Uterus (tissue), 4 donors: ENCODE data around the gene RNF123. TPM values are rescaled to one million over a fixed set of nuclear protein-coding genes. Genes with fewer than 3 reads are reported as not detected.

Experiments
- DNase-seq, 2 donors: peaks; one replicate each; pipeline ENCODE4 v3.0.0-alpha.2; 2019 to 2020
- H3K27ac ChIP-seq, 2 donors: fragments of 200-600 bp; sonication (generic); 1 replicate in 1 of 2; 2 replicates in 1 of 2; pipeline ENCODE4 v1.5.1; 2016 to 2018
- H3K27me3 ChIP-seq, 2 donors: fragments of 200-600 bp; sonication (generic); one replicate each; pipeline ENCODE4 v1.5.1; 2018 to 2019; ENCODE audit warnings: control low read depth in 1 of 2
- H3K36me3 ChIP-seq, 2 donors: fragments of 200-600 bp; sonication (generic); one replicate each; pipeline ENCODE4 v1.5.1; 2019; ENCODE audit warnings: control low read depth in 1 of 2
- H3K4me1 ChIP-seq, 2 donors: fragments of 200-600 bp; sonication (generic); one replicate each; pipeline ENCODE4 v1.5.1; 2018 to 2019; ENCODE audit warnings: control low read depth in 1 of 2
- H3K4me3 ChIP-seq, 2 donors: fragments of 200-600 bp; sonication (generic); 1 replicate in 1 of 2; 2 replicates in 1 of 2; pipeline ENCODE4 v1.5.1; 2018 to 2019; ENCODE audit warnings: mild to moderate bottlenecking in 1 of 2
- H3K9me3 ChIP-seq, 2 donors: fragments of 200-600 bp; sonication (generic); one replicate each; pipeline ENCODE4 v1.5.1; 2019; ENCODE audit warnings: control low read depth in 1 of 2
- POLR2A ChIP-seq, 2 donors: fragments of 450-650 bp; IDR thresholded peaks; one replicate each; pipeline ENCODE4 v1.6.1; 2016; ENCODE audit warnings: antibody characterized with exemption in 2 of 2, mild to moderate bottlenecking in 1 of 2, moderate library complexity in 1 of 2
- intact Hi-C: fragments of 100-400 bp; cut with DNase I; formaldehyde crosslinking; loops from one replicate; pipeline ENCODE4 v1.15.1; 2023; ENCODE audit warnings: low total_unique reads
- total RNA-seq, 4 donors: library from RNA; depleted of rRNA in 3 of 4; stranded (reverse); fragments of >200 nt in 3 of 4; gene quantifications; one replicate each; pipeline versions ENCODE4 v1.1.0 to v1.2.4, GENCODE V29; 2014 to 2023
- TF ChIP-seq, protein P1 (sequence below), 4 experiments: fragments of 200-600 bp in 2 of 4; fragments of 450-650 bp in 2 of 4; sonication (generic) in 2 of 4; IDR thresholded peaks; one replicate each; pipeline ENCODE4 v1.5.1; 2016 to 2019; ENCODE audit warnings: antibody characterized with exemption in 4 of 4, mild to moderate bottlenecking in 2 of 4, moderate library complexity in 1 of 4
- donor health status: DM: yes; HTN: yes; CAD: no.

The RNF123 gene
- total RNA-seq, 4 donors from 2014 or later: 10.9 to 47.3 (median 25.3) TPM

DNA sequence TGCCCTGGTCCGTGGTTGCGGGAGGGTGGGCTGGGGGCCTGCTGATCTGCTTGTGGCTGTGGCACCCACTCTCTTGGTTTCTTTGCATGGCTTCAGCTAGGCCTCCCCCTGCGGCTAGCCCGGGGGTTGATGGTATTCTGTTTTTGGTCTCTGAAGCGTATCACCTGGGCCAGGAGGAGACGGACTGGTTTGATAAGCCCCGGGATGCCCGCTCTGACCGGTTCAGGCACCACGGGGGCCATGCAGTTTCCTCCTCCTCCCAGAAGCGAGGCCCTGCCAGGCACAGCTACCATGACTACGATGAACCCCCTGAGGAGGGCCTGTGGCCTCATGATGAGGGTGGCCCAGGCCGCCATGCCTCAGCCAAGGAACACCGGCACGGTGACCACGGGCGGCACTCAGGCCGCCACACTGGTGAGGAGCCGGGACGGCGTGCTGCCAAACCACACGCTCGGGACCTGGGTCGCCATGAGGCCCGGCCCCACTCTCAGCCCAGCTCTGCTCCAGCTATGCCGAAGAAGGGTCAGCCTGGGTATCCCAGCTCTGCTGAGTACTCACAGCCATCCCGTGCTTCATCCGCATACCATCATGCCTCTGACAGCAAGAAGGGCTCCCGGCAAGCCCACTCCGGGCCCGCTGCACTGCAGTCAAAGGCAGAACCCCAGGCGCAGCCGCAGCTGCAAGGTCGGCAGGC lies 26.5 kb upstream of the RNF123 start:
- no peak for DNase-seq
- intact Hi-C loops: no loop called here
- Histone ChIP-seq H3K9me3 (no peaks in the 10 kb centered on the region), H3K4me3 (no peak overlapping the region), H3K27ac (no peak overlapping the region), H3K27me3 (no peaks in the 10 kb centered on the region), H3K4me1 (no peaks in the 10 kb centered on the region), H3K36me3 (no peaks in the 10 kb centered on the region)
- TF ChIP-seq, protein P1, sequence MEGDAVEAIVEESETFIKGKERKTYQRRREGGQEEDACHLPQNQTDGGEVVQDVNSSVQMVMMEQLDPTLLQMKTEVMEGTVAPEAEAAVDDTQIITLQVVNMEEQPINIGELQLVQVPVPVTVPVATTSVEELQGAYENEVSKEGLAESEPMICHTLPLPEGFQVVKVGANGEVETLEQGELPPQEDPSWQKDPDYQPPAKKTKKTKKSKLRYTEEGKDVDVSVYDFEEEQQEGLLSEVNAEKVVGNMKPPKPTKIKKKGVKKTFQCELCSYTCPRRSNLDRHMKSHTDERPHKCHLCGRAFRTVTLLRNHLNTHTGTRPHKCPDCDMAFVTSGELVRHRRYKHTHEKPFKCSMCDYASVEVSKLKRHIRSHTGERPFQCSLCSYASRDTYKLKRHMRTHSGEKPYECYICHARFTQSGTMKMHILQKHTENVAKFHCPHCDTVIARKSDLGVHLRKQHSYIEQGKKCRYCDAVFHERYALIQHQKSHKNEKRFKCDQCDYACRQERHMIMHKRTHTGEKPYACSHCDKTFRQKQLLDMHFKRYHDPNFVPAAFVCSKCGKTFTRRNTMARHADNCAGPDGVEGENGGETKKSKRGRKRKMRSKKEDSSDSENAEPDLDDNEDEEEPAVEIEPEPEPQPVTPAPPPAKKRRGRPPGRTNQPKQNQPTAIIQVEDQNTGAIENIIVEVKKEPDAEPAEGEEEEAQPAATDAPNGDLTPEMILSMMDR (IDR thresholded peaks at IDR 0.05): no peak
- TF ChIP-seq POLR2A (IDR thresholded peaks at IDR 0.05): no peak

DNA sequence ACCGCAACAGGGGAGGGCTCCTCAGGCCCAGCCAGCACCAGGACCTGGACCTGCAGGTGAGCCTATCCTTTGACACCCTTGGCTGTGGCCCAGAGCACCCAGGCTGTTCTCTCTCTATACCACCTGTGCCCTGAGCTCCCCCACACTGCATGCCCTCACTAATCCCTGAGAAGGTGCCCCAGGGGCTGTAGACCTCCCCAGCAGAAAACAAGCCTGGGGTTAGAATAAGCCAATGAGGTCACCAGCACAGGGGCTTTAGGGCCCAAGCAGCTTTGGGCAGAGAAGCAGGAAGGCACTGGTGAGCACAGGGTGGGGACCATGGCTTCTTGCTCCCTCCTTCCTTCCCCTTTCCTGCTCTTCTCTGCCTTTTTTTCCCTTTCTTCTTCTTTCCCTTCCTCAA lies 25.5 kb upstream of the RNF123 start:
- Histone ChIP-seq H3K27ac (no peak overlapping the region), H3K36me3 (no peaks in the 10 kb centered on the region), H3K9me3 (no peaks in the 10 kb centered on the region), H3K4me1 (no peaks in the 10 kb centered on the region), H3K4me3 (no peak overlapping the region), H3K27me3 (no peaks in the 10 kb centered on the region)
- DNase-seq: no peak
- TF ChIP-seq POLR2A (IDR thresholded peaks at IDR 0.05): no peak
- TF ChIP-seq, protein P1 (IDR thresholded peaks at IDR 0.05): no peak
- intact Hi-C loops: no loop called here

DNA sequence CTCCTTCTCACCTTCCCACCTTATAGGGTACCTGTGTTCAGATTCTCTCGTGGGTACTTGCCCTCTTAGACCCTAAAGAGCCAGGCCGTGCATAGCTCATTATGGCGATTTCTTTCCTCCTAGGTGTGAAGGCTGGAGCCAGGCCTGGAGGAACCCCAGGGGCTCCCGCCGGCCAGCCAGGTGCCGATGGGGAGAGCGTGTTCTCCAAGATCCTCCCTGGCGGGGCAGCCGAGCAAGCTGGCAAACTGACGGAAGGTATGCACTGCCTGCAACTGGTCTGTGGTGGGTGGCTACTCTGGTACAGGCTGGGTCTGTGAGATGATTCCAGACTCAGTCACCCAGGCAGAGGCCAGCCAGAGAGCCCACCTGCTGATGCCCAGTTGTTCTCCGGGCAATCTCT lies 25.1 kb upstream of the RNF123 start:
- DNase-seq: no peak
- H3K27me3 ChIP-seq: no peaks in the 10 kb centered on the region
- intact Hi-C loops: no loop called here

DNA sequence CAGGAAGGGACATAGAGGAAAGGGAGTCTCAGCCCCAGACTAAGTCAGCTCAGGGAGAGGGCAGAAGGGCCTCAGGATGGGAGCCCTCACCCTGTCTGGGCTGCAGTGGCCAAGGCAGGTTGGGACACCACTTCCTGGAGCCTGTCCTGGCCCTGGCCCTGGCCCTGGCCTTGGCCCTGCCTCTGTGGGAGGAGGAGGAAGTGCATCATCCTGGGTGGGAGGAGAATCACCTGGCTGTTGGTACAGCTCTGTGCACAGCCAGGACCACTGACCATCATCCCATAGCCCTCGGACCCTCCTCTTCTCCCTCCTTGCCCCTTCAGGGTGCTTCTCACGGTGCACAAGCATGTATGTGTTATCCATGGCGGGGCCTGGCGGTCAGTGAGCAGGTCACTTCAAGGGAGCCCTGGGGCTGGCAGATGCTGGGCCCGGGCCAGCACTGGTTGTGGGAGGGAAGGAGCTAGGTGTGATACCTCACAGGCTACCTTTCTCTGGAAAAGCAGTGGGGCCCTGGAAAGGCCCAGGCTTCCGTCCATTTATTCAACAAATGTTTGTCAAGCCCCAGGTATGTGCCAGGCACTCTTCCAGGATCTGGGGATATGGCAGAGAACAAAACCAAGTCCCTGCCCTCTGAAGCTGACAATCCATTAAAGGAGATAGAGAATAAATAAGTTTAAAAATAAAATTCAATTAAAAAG lies 23.4 kb upstream of the RNF123 start:
- Histone ChIP-seq H3K4me1 (no peaks in the 10 kb centered on the region), H3K27ac (no peak overlapping the region), H3K9me3 (no peaks in the 10 kb centered on the region), H3K27me3 (no peaks in the 10 kb centered on the region), H3K36me3 (no peaks in the 10 kb centered on the region), H3K4me3 (no peak overlapping the region)
- no peak for DNase-seq
- TF ChIP-seq POLR2A (IDR thresholded peaks at IDR 0.05): no peak
- TF ChIP-seq, protein P1 (IDR thresholded peaks at IDR 0.05): no peak
- intact Hi-C loops: loop anchor here (5.0 kb wide), 1 partner anchor 129 kb away; no protein-coding TSS in a partner anchor

More for the DNA sequence above, 25.1 kb upstream of the RNF123 start:
- no peaks in the 10 kb centered on the region for H3K36me3 ChIP-seq
- H3K27ac ChIP-seq: no peak overlapping the region
- no peaks in the 10 kb centered on the region for H3K4me1 ChIP-seq
- TF ChIP-seq, protein P1 (IDR thresholded peaks at IDR 0.05): no peak
- no peak for TF ChIP-seq POLR2A (IDR thresholded peaks at IDR 0.05)
- no peaks in the 10 kb centered on the region for H3K9me3 ChIP-seq
- H3K4me3 ChIP-seq: no peak overlapping the region

DNA sequence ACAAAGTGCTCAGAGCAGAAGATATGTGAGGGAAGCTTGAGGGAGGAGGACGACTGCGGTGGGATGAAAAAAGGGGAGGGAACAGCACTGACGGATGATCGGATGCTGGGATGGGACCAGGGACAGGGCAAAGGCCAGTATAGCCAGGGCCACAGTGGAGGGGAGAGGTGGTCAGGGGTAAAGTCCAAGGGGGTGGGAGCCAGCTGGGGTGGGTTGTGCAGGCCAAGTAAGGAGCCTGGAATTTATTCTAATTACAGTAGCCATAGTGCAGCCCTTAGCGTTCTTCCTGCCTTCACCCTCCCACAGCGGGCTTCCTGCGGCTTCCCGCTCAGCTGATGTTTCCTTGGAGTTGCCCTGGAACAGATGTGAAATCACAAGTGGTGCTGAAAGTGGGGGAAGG lies 22.8 kb upstream of the RNF123 start:
- Histone ChIP-seq H3K36me3 (no peaks in the 10 kb centered on the region), H3K4me3 (no peak overlapping the region), H3K27ac (no peak overlapping the region), H3K9me3 (no peaks in the 10 kb centered on the region), H3K4me1 (no peaks in the 10 kb centered on the region), H3K27me3 (no peaks in the 10 kb centered on the region)
- TF ChIP-seq, protein P1 (IDR thresholded peaks at IDR 0.05): no peak
- TF ChIP-seq POLR2A (IDR thresholded peaks at IDR 0.05): no peak
- intact Hi-C loops: loop anchor here (5.0 kb wide), 1 partner anchor 129 kb away; no protein-coding TSS in a partner anchor
- DNase-seq: no peak
